PC-9 (cell line): ENCODE data around the gene SORCS2. TPM values are rescaled to one million over a fixed set of nuclear protein-coding genes. Genes with fewer than 3 reads are reported as not detected.

Experiments used
- BruUV-seq: library from RNA; stranded (reverse); fragments of 400-500 nt; replicated peaks from 2 replicates; lab custom pipeline; 2021; lab: Mats Ljungman, UMichigan
- CTCF ChIA-PET: fragments of 300-600 bp; sonication (Branson Sonifier 250); formaldehyde crosslinking; loops from one replicate; lab custom pipeline; 2022; ENCODE audit warnings: antibody characterized with exemption; lab: Charles Lee
- POLR2A ChIA-PET: fragments of 300-600 bp; sonication (Branson Sonifier 250); formaldehyde crosslinking; loops from one replicate; lab custom pipeline; 2022; ENCODE audit warnings: antibody characterized with exemption; ENCODE audit not compliant: unreplicated experiment; lab: Charles Lee
- DNase-seq, 2 experiments: peaks; one replicate each; pipeline versions ENCODE4 v3.0.0 to v3.0.0-alpha.2; 2015 to 2022; ENCODE audit warnings: mixed read lengths in 1 of 2
- H2AFZ ChIP-seq: fragments of 200-600 bp; sonication (generic); 2 replicates; pipeline ENCODE4 v1.8.1; 2017; ENCODE audit warnings: antibody characterized with exemption
- H3F3A ChIP-seq: fragments of 200-600 bp; sonication (generic); 2 replicates; pipeline ENCODE4 v1.8.1; 2017; ENCODE audit warnings: antibody characterized with exemption, mild to moderate bottlenecking, low read depth; ENCODE audit not compliant: insufficient read depth
- H3K27ac ChIP-seq: fragments of 200-600 bp; sonication (generic); 2 replicates; pipeline ENCODE4 v1.6.1; 2016; ENCODE audit warnings: mixed run types
- H3K27me3 ChIP-seq: fragments of 200-600 bp; sonication (generic); 2 replicates; pipeline ENCODE4 v1.6.1; 2016; ENCODE audit warnings: low read depth, mixed run types; ENCODE audit not compliant: insufficient read depth
- H3K36me3 ChIP-seq: fragments of 200-600 bp; sonication (generic); 2 replicates; pipeline ENCODE4 v1.6.1; 2016; ENCODE audit warnings: low read depth, mixed run types
- H3K4me1 ChIP-seq: fragments of 200-600 bp; sonication (generic); replicated peaks from 2 replicates; pipeline ENCODE4 v1.6.1; 2016; ENCODE audit warnings: mixed run types; ENCODE audit not compliant: insufficient read depth
- H3K4me2 ChIP-seq: fragments of 200-600 bp; sonication (generic); 2 replicates; pipeline ENCODE4 v1.6.1; 2017; ENCODE audit warnings: mixed run types
- H3K4me3 ChIP-seq: fragments of 200-600 bp; sonication (generic); 2 replicates; pipeline ENCODE4 v1.6.1; 2016; ENCODE audit warnings: mixed run types
- H3K79me2 ChIP-seq: fragments of 200-600 bp; sonication (generic); 2 replicates; pipeline ENCODE4 v1.6.1; 2017; ENCODE audit warnings: low read depth, mixed run types
- H3K9me2 ChIP-seq: fragments of 200-600 bp; sonication (generic); 2 replicates; pipeline ENCODE4 v1.8.1; 2017; ENCODE audit warnings: mild to moderate bottlenecking; ENCODE audit not compliant: insufficient read depth
- H3K9me3 ChIP-seq: fragments of 200-600 bp; sonication (generic); 2 replicates; pipeline ENCODE4 v1.8.1; 2016; ENCODE audit warnings: low read depth; ENCODE audit not compliant: insufficient read depth
- H4K20me1 ChIP-seq: fragments of 200-600 bp; sonication (generic); 2 replicates; pipeline ENCODE4 v1.8.1; 2017; ENCODE audit not compliant: insufficient read depth
- EZH2 ChIP-seq: fragments of 200-600 bp; sonication (generic); IDR thresholded peaks from 2 replicates; pipeline ENCODE4 v1.8.0; 2017; ENCODE audit warnings: antibody characterized with exemption, low read depth
- intact Hi-C: fragments of 100-400 bp; cut with micrococcal nuclease; formaldehyde crosslinking; loops from one replicate; pipeline ENCODE4 v1.10.0; 2022; ENCODE audit not compliant: unreplicated experiment
- total RNA-seq: library from RNA; stranded (reverse); gene quantifications from 2 replicates; pipeline ENCODE4 v1.2.3, GENCODE V29; 2021
- TF ChIP-seq, protein P1 (sequence below): fragments of 200-600 bp; sonication (generic); conservative IDR thresholded peaks from 2 replicates; pipeline ENCODE4 v1.6.1; 2017; ENCODE audit warnings: mixed run types, antibody characterized with exemption, mild to moderate bottlenecking, moderate library complexity

SORCS2 gene
- total RNA-seq, 1 experiment from 2014 or later = 25.8 TPM

DNA sequence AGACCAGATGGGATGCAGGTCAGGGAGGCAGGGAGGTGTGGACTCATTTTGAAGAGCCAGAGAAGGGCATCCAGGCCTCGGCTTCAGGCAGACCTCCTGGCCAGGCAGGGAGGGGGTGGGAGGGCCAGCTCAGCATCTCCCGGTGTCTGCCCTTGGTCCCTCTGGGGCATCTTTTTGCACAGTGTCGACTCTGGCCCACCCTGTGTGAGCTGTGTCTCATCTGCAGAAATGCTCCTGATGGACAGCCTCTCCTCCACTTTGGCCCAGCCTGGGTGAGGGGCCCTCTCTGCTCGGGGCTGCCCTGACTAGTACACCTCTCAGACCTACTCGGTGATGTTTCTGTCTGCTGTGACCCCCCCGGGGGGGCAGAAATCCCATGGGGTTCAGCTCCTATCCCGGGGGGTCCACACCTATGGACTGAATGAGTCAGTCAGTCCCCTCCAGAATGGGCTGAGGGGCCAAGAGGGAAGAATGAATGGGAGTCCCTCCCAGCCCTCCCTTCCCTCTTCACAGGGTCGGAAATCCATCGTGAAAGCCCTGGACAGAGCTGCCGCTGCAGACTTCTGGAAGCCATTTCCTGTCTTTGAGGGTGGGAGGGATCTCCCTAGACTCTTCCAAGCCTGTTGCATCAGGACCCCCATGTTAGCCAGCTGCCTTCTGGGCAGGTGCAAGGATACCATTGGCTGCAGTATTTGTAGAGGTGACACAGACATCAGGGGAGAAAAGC is 439.1 kb downstream of the SORCS2 start:
- ChIA-PET CTCF (interaction anchor here (0.7 kb wide), 1 partner anchor 36 kb away, joined by 3 read pairs; no protein-coding TSS in a partner anchor), POLR2A (no interaction called here)
- intact Hi-C loops = no loop called here
- no peak for DNase-seq
- Histone ChIP-seq H3K4me1 (no peaks in the 10 kb centered on the region), H3K4me2 (no peak overlapping the region), H3K4me3 (no peak overlapping the region), H3K27ac (no peak overlapping the region), H3K9me3 (no peaks in the 10 kb centered on the region), H3K36me3 (no peaks in the 10 kb centered on the region), H4K20me1 (no peaks in the 10 kb centered on the region), H3K27me3 (no peaks in the 10 kb centered on the region), H3K79me2 (no peaks in the 10 kb centered on the region), H3F3A (no peaks in the 10 kb centered on the region), H2AFZ (no peak overlapping the region), H3K9me2 (no peaks in the 10 kb centered on the region)
- no peak for TF ChIP-seq EZH2
- TF ChIP-seq, protein P1, sequence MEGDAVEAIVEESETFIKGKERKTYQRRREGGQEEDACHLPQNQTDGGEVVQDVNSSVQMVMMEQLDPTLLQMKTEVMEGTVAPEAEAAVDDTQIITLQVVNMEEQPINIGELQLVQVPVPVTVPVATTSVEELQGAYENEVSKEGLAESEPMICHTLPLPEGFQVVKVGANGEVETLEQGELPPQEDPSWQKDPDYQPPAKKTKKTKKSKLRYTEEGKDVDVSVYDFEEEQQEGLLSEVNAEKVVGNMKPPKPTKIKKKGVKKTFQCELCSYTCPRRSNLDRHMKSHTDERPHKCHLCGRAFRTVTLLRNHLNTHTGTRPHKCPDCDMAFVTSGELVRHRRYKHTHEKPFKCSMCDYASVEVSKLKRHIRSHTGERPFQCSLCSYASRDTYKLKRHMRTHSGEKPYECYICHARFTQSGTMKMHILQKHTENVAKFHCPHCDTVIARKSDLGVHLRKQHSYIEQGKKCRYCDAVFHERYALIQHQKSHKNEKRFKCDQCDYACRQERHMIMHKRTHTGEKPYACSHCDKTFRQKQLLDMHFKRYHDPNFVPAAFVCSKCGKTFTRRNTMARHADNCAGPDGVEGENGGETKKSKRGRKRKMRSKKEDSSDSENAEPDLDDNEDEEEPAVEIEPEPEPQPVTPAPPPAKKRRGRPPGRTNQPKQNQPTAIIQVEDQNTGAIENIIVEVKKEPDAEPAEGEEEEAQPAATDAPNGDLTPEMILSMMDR = no peak
- BruUV-seq = no TSS peak

- DNase-seq = no peak
- no peaks in the 10 kb centered on the region for H3K9me3 ChIP-seq
- no peaks in the 10 kb centered on the region for H3K4me1 ChIP-seq
- no peak overlapping the region for H3K4me3 ChIP-seq
- no peaks in the 10 kb centered on the region for H3K27me3 ChIP-seq
- intact Hi-C loops = no loop called here
- no peaks in the 10 kb centered on the region for H3K9me2 ChIP-seq
- no peaks in the 10 kb centered on the region for H3K36me3 ChIP-seq
- ChIA-PET CTCF (no interaction called here), POLR2A (no interaction called here)
- H3F3A ChIP-seq = no peaks in the 10 kb centered on the region
- no TSS peak for BruUV-seq
- TF ChIP-seq, protein P1 = no peak
- no peak for TF ChIP-seq EZH2
- no peaks in the 10 kb centered on the region for H3K79me2 ChIP-seq
- H3K4me2 ChIP-seq = no peak overlapping the region
- H4K20me1 ChIP-seq = no peaks in the 10 kb centered on the region
- no peak overlapping the region for H3K27ac ChIP-seq
- H2AFZ ChIP-seq = no peak overlapping the region
Measured at GRCh38 chr4:7632341-7632740, 440.0 kb downstream of the SORCS2 start.

- intact Hi-C loops = no loop called here
- POLR2A ChIA-PET = no interaction called here
- no TSS peak for BruUV-seq
Measured at GRCh38 chr4:7632971-7633370, 440.6 kb downstream of the SORCS2 start.

More at GRCh38 chr4:7632971-7633370, 440.6 kb downstream of the SORCS2 start:
- Histone ChIP-seq H3K4me3 (no peak overlapping the region), H3F3A (no peaks in the 10 kb centered on the region), H4K20me1 (no peaks in the 10 kb centered on the region), H2AFZ (no peak overlapping the region), H3K36me3 (no peaks in the 10 kb centered on the region), H3K27ac (no peak overlapping the region), H3K9me2 (no peaks in the 10 kb centered on the region), H3K4me2 (no peak overlapping the region), H3K79me2 (no peaks in the 10 kb centered on the region), H3K27me3 (no peaks in the 10 kb centered on the region), H3K4me1 (no peaks in the 10 kb centered on the region), H3K9me3 (no peaks in the 10 kb centered on the region)
- no peak for DNase-seq
- TF ChIP-seq EZH2 = no peak
- TF ChIP-seq, protein P1 = no peak
- CTCF ChIA-PET = no interaction called here
